ENCODE data around the gene PHLPP1. TPM values are rescaled to one million over a fixed set of nuclear protein-coding genes. Genes with fewer than 3 reads are reported as not detected.

The PHLPP1 gene
- total and polyA plus RNA-seq, 9 of the 15 experiments (the other 6 are each of a cell fraction or from before 2014, with no cell fraction given): 0.56 to 9.0 (median 4.5) TPM

DNA sequence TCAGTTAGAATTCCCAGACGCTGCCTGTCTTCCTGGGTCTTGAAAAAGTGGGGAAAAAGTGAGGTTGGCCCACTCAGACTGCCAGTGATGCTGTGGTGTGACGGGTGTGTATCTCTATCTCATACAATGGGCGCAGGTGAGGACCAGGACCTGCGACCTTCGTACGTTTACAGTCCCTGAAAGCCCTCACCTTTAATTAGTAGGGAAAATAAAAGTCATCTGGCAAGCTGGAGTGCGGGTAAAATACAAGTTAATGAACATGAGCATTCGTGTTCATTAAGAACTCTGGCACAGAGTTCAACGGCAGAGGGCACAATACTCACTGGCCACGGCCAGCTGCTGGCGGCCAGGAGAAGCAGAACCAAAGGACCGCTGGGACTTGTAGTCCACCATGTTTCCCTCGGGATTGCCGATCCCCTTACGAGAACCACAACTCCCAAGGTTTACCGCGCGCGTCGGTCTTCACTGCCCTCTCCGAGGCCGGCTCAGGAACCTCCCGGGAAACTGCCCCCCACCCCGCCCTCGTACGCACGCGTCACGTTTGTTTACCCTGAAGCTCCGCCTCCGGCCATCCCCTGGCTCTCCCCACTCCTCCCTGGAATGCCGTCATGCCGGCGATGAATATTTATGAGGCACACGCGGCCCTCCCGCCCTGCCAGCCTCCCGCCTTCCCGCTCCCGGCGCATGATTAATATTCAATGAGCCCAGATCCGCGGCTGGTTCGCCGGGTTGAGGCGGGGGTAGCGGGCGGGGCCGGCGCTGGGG, 488 bp upstream of the PHLPP1 start (continued):
- TF ChIP-seq, protein P1, sequence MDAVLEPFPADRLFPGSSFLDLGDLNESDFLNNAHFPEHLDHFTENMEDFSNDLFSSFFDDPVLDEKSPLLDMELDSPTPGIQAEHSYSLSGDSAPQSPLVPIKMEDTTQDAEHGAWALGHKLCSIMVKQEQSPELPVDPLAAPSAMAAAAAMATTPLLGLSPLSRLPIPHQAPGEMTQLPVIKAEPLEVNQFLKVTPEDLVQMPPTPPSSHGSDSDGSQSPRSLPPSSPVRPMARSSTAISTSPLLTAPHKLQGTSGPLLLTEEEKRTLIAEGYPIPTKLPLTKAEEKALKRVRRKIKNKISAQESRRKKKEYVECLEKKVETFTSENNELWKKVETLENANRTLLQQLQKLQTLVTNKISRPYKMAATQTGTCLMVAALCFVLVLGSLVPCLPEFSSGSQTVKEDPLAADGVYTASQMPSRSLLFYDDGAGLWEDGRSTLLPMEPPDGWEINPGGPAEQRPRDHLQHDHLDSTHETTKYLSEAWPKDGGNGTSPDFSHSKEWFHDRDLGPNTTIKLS (IDR thresholded peaks at IDR 0.05; ENCODE audit: borderline replicate concordance, low read depth): peak; percentile 89
- TF ChIP-seq KLF16 (IDR thresholded peaks at IDR 0.05): 0 out of 2 replicates have a peak, but pooled peaks have one; percentile 59
- peak; percentile 85; the same call in 1 of the 2 replicates for TF ChIP-seq FOXJ2 (tag; IDR thresholded peaks at IDR 0.05)
- TF ChIP-seq, protein P2, sequence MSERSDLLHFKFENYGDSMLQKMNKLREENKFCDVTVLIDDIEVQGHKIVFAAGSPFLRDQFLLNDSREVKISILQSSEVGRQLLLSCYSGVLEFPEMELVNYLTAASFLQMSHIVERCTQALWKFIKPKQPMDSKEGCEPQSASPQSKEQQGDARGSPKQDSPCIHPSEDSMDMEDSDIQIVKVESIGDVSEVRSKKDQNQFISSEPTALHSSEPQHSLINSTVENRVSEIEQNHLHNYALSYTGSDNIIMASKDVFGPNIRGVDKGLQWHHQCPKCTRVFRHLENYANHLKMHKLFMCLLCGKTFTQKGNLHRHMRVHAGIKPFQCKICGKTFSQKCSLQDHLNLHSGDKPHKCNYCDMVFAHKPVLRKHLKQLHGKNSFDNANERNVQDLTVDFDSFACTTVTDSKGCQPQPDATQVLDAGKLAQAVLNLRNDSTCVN (CRISPR knock-in tag; IDR thresholded peaks at IDR 0.05): no peak
- peak; percentile 69 for TF ChIP-seq RBFOX2 (IDR thresholded peaks at IDR 0.05; ENCODE audit: low read depth, low read length)
- peak; percentile 76 for TF ChIP-seq MEIS2 (IDR thresholded peaks at IDR 0.05; ENCODE audit: partially characterized antibody)
- TF ChIP-seq CREB1 (IDR thresholded peaks at IDR 0.05): peak; percentile 85
- peak; percentile 83 for TF ChIP-seq CREB1 (CRISPR knock-in tag; IDR thresholded peaks at IDR 0.05)
- TF ChIP-seq ZFPM2 (CRISPR knock-in tag; IDR thresholded peaks at IDR 0.05): no peak
- peak; percentile 29; the same call in 1 of the 2 replicates for TF ChIP-seq ZFX (CRISPR knock-in tag; IDR thresholded peaks at IDR 0.05)
- TF ChIP-seq NCOA6 (IDR thresholded peaks at IDR 0.05): no peak
- TF ChIP-seq ILK (tag; IDR thresholded peaks at IDR 0.05; ENCODE audit: borderline replicate concordance, low read depth): no peak
- TF ChIP-seq, protein P3, sequence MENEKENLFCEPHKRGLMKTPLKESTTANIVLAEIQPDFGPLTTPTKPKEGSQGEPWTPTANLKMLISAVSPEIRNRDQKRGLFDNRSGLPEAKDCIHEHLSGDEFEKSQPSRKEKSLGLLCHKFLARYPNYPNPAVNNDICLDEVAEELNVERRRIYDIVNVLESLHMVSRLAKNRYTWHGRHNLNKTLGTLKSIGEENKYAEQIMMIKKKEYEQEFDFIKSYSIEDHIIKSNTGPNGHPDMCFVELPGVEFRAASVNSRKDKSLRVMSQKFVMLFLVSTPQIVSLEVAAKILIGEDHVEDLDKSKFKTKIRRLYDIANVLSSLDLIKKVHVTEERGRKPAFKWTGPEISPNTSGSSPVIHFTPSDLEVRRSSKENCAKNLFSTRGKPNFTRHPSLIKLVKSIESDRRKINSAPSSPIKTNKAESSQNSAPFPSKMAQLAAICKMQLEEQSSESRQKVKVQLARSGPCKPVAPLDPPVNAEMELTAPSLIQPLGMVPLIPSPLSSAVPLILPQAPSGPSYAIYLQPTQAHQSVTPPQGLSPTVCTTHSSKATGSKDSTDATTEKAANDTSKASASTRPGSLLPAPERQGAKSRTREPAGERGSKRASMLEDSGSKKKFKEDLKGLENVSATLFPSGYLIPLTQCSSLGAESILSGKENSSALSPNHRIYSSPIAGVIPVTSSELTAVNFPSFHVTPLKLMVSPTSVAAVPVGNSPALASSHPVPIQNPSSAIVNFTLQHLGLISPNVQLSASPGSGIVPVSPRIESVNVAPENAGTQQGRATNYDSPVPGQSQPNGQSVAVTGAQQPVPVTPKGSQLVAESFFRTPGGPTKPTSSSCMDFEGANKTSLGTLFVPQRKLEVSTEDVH (IDR thresholded peaks at IDR 0.05; ENCODE audit: low read depth, partially characterized antibody): peak; percentile 82
- peak; percentile 78 for TF ChIP-seq POLR2G (IDR thresholded peaks at IDR 0.05; ENCODE audit: low read depth, low read length)
- TF ChIP-seq DIDO1 (tag; IDR thresholded peaks at IDR 0.05; ENCODE audit: low read depth): peak; percentile 59; the same call in 1 of the 2 replicates
- peak; percentile 70 for TF ChIP-seq CXXC5 (CRISPR knock-in tag; IDR thresholded peaks at IDR 0.05)
- TF ChIP-seq, protein P4, sequence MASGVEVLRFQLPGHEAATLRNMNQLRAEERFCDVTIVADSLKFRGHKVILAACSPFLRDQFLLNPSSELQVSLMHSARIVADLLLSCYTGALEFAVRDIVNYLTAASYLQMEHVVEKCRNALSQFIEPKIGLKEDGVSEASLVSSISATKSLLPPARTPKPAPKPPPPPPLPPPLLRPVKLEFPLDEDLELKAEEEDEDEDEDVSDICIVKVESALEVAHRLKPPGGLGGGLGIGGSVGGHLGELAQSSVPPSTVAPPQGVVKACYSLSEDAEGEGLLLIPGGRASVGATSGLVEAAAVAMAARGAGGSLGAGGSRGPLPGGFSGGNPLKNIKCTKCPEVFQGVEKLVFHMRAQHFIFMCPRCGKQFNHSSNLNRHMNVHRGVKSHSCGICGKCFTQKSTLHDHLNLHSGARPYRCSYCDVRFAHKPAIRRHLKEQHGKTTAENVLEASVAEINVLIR (CRISPR knock-in tag; IDR thresholded peaks at IDR 0.05): peak; percentile 65; the same call in 1 of the 2 replicates
- TF ChIP-seq FOXM1 (IDR thresholded peaks at IDR 0.05; ENCODE audit: low read depth): no peak
- TF ChIP-seq FOXM1 (CRISPR knock-in tag; IDR thresholded peaks at IDR 0.05; ENCODE audit: low read depth): no peak
- peak; percentile 29; the same call in 1 of the 2 replicates for TF ChIP-seq PHF8 (IDR thresholded peaks at IDR 0.05; ENCODE audit: borderline replicate concordance, low read length)
